GM19463 (cell line): ENCODE measurements around the gene DIPK1B.

Source experiments
- ATAC-seq: cut with Tn5 transposase; IDR thresholded peaks from one replicate; pipeline ENCODE4 v1.9.1; 2021; ENCODE audit warnings: mild to moderate bottlenecking, moderate library complexity; ENCODE audit not compliant: unreplicated experiment

Gene DIPK1B

GRCh38 chr9:136686534-136686793 is 25.9 kb upstream of the DIPK1B start:
- no peak for ATAC-seq

GRCh38 chr9:136686794-136687711 is 25.3 kb upstream of the DIPK1B start, which contains the start of gene AGPAT2:
AGPAT2 (minus strand) TSS chr9:136687457; CDS start chr9:136687357, 100 bp downstream.
- peak; percentile 69 for ATAC-seq

- no peak for ATAC-seq
Observed at GRCh38 chr9:136687721-136688223, 24.6 kb upstream of the DIPK1B start.

- no peak for ATAC-seq
Observed at GRCh38 chr9:136688274-136689107, 23.9 kb upstream of the DIPK1B start.

- ATAC-seq: no peak
Observed at GRCh38 chr9:136689108-136689460, 23.3 kb upstream of the DIPK1B start.

- no peak for ATAC-seq
Observed at GRCh38 chr9:136690104-136690805, 22.1 kb upstream of the DIPK1B start.

GRCh38 chr9:136690806-136691261 is 21.5 kb upstream of the DIPK1B start:
- ATAC-seq: no peak

GRCh38 chr9:136691316-136692184 is 20.8 kb upstream of the DIPK1B start:
- ATAC-seq: no peak

- ATAC-seq: no peak
Observed at GRCh38 chr9:136692185-136693134, 19.9 kb upstream of the DIPK1B start.

- no peak for ATAC-seq
Observed at GRCh38 chr9:136693135-136693489, 19.3 kb upstream of the DIPK1B start.

- ATAC-seq: no peak
Observed at GRCh38 chr9:136693490-136694162, 18.7 kb upstream of the DIPK1B start.

GRCh38 chr9:136694163-136694871 is 18.1 kb upstream of the DIPK1B start:
- ATAC-seq: no peak

- no peak for ATAC-seq
Observed at GRCh38 chr9:136694872-136695247, 17.5 kb upstream of the DIPK1B start.

GRCh38 chr9:136695435-136695895 is 16.9 kb upstream of the DIPK1B start:
- no peak for ATAC-seq

- no peak for ATAC-seq
Observed at GRCh38 chr9:136695955-136696354, 16.4 kb upstream of the DIPK1B start.

- no peak for ATAC-seq
Observed at GRCh38 chr9:136696502-136696901, 15.9 kb upstream of the DIPK1B start.

- no peak for ATAC-seq
Observed at GRCh38 chr9:136697146-136697820, 15.1 kb upstream of the DIPK1B start.
